K562 (cell line): Measurements from ENCODE around the gene POLD2. TPM values are rescaled to one million over a fixed set of nuclear protein-coding genes. Genes with fewer than 3 reads are reported as not detected.

Source experiments
- microRNA-seq: library from miRNA; unstranded; fragments of <30 nt; microRNA quantifications from one replicate; pipeline ENCODE4, GENCODE V29; 2018; ENCODE audit warnings: borderline microRNAs expressed
- polyA plus RNA-seq, 8 experiments: library from polyadenylated mRNA; depleted of rRNA in 4 of 8; stranded (reverse) in 5 of 8; unstranded in 3 of 8; fragments of >200 nt; fragmentation: Nextera tagmentation in 2 of 8; fragmentation: Illumina TruSeq in 1 of 8; extraction: Ambion mirVana in 2 of 8; extraction: Trizol in 1 of 8; gene quantifications; 2 replicates each; pipeline versions ENCODE4 v1.2.1 to v1.2.3, GENCODE V29; 2011 to 2014; ENCODE audit warnings: inconsistent platforms in 1 of 8, missing spikeins in 1 of 8
- small RNA-seq: library from RNA; depleted of rRNA; stranded (forward); fragments of <200 nt; gene quantifications from one replicate; pipeline ENCODE3, GENCODE V24; 2014
- total RNA-seq, 7 experiments: library from RNA; depleted of rRNA in 6 of 7; stranded (reverse); fragments of >200 nt in 6 of 7; fragmentation: Illumina TruSeq in 2 of 7; extraction: Trizol in 2 of 7; gene quantifications; 2 replicates each; pipeline versions ENCODE4 v1.2.1 to v1.2.3, GENCODE V29; 2011 to 2021; ENCODE audit warnings: low replicate concordance in 1 of 7

Gene POLD2
- total and polyA plus RNA-seq, 9 of the 15 experiments (the other 6 are each of a cell fraction or from before 2014, with no cell fraction given) = 29.7 to 259 (median 225) TPM

Small RNAs within 50 kb of the gene (microRNA-seq; reads per million reads assigned to microRNA genes)
- not detected for gene MIR6838

Small RNAs within 50 kb of the gene (small RNA-seq; reads per million reads assigned to genes)
- not detected for gene RNA5SP230

Other genes starting within 250 kb of the POLD2 start
Only the 7 nearest of the 11 such genes appear.
- 61.5 and 65.1 TPM in 2 replicates for gene DBNL, start 78.8 kb downstream of the POLD2 start, total RNA-seq (2014; rRNA removed)
- gene DBNL, start 78.8 kb downstream of the POLD2 start, total RNA-seq (2014; rRNA removed; fragmentation: Illumina TruSeq; extraction: Trizol) = 17.5 and 21.2 TPM in 2 replicates
- gene DBNL, start 78.8 kb downstream of the POLD2 start, total RNA-seq (2015; rRNA removed; fragmentation: Illumina TruSeq; extraction: Trizol) = 36.9 and 38.9 TPM in 2 replicates
- 51.5 and 57.7 TPM in 2 replicates for gene DBNL, start 78.8 kb downstream of the POLD2 start, total RNA-seq (2021)
- gene DBNL, start 78.8 kb downstream of the POLD2 start, polyA plus RNA-seq (2011; rRNA removed) = 32.4 and 35.0 TPM in 2 replicates
- 52.1 and 58.2 TPM in 2 replicates for gene DBNL, start 78.8 kb downstream of the POLD2 start, polyA plus RNA-seq (2014; fragmentation: Illumina TruSeq; extraction: Trizol)
- gene DBNL, start 78.8 kb downstream of the POLD2 start, polyA plus RNA-seq (2014; fragmentation: Nextera tagmentation; extraction: Ambion mirVana) = 1 to 10 TPM; 1.9 to 3.7 TPM
- gene DBNL, start 78.8 kb downstream of the POLD2 start, polyA plus RNA-seq (2014; rRNA removed) = 47.6 and 53.0 TPM in 2 replicates
- not detected in 2 replicates for gene PGAM2, start 58.0 kb downstream of the POLD2 start, total RNA-seq (2014; rRNA removed)
- gene PGAM2, start 58.0 kb downstream of the POLD2 start, total RNA-seq (2014; rRNA removed; fragmentation: Illumina TruSeq; extraction: Trizol) = not detected in 2 replicates
- gene PGAM2, start 58.0 kb downstream of the POLD2 start, total RNA-seq (2015; rRNA removed; fragmentation: Illumina TruSeq; extraction: Trizol) = not detected in 2 replicates
- not detected in 2 replicates for gene PGAM2, start 58.0 kb downstream of the POLD2 start, total RNA-seq (2021)
- gene PGAM2, start 58.0 kb downstream of the POLD2 start, polyA plus RNA-seq (2011; rRNA removed) = not detected in 2 replicates
- gene PGAM2, start 58.0 kb downstream of the POLD2 start, polyA plus RNA-seq (2014; fragmentation: Illumina TruSeq; extraction: Trizol) = not detected in 2 replicates
- not detected for gene PGAM2, start 58.0 kb downstream of the POLD2 start, polyA plus RNA-seq (2014; fragmentation: Nextera tagmentation; extraction: Ambion mirVana)
- not detected in 2 replicates for gene PGAM2, start 58.0 kb downstream of the POLD2 start, polyA plus RNA-seq (2014; rRNA removed)
- 4.1 and 6.5 TPM in 2 replicates for gene POLM, start 41.0 kb downstream of the POLD2 start, total RNA-seq (2014; rRNA removed)
- 1.3 and 1.9 TPM in 2 replicates for gene POLM, start 41.0 kb downstream of the POLD2 start, total RNA-seq (2014; rRNA removed; fragmentation: Illumina TruSeq; extraction: Trizol)
- 4.2 and 4.8 TPM in 2 replicates for gene POLM, start 41.0 kb downstream of the POLD2 start, total RNA-seq (2015; rRNA removed; fragmentation: Illumina TruSeq; extraction: Trizol)
- gene POLM, start 41.0 kb downstream of the POLD2 start, total RNA-seq (2021) = 8.6 and 9.9 TPM in 2 replicates
- 4.1 and 5.7 TPM in 2 replicates for gene POLM, start 41.0 kb downstream of the POLD2 start, polyA plus RNA-seq (2011; rRNA removed)
- gene POLM, start 41.0 kb downstream of the POLD2 start, polyA plus RNA-seq (2014; fragmentation: Illumina TruSeq; extraction: Trizol) = 3.6 and 4.1 TPM in 2 replicates
- under 1 TPM; 0.51 to 0.70 TPM for gene POLM, start 41.0 kb downstream of the POLD2 start, polyA plus RNA-seq (2014; fragmentation: Nextera tagmentation; extraction: Ambion mirVana)
- 5.2 and 5.9 TPM in 2 replicates for gene POLM, start 41.0 kb downstream of the POLD2 start, polyA plus RNA-seq (2014; rRNA removed)
- gene AEBP1, start 19.2 kb downstream of the POLD2 start, total RNA-seq (2014; rRNA removed) = 0.53 TPM in 1 of 2 replicates, not detected in the other
- 0.15 TPM in 1 of 2 replicates, not detected in the other for gene AEBP1, start 19.2 kb downstream of the POLD2 start, total RNA-seq (2014; rRNA removed; fragmentation: Illumina TruSeq; extraction: Trizol)
- gene AEBP1, start 19.2 kb downstream of the POLD2 start, total RNA-seq (2015; rRNA removed; fragmentation: Illumina TruSeq; extraction: Trizol) = 0.36 TPM in 1 of 2 replicates, not detected in the other
- 0.78 and 0.87 TPM in 2 replicates for gene AEBP1, start 19.2 kb downstream of the POLD2 start, total RNA-seq (2021)
- gene AEBP1, start 19.2 kb downstream of the POLD2 start, polyA plus RNA-seq (2011; rRNA removed) = 0.43 and 1.1 TPM in 2 replicates
- 0.30 and 0.69 TPM in 2 replicates for gene AEBP1, start 19.2 kb downstream of the POLD2 start, polyA plus RNA-seq (2014; fragmentation: Illumina TruSeq; extraction: Trizol)
- under 1 TPM in 1 of 2 experiments, not detected in 1; 0.04 TPM for gene AEBP1, start 19.2 kb downstream of the POLD2 start, polyA plus RNA-seq (2014; fragmentation: Nextera tagmentation; extraction: Ambion mirVana)
- gene AEBP1, start 19.2 kb downstream of the POLD2 start, polyA plus RNA-seq (2014; rRNA removed) = 0.03 TPM in 1 of 2 replicates, not detected in the other
- not detected in 2 replicates for gene MYL7, start 17.8 kb upstream of the POLD2 start, total RNA-seq (2014; rRNA removed)
- gene MYL7, start 17.8 kb upstream of the POLD2 start, total RNA-seq (2014; rRNA removed; fragmentation: Illumina TruSeq; extraction: Trizol) = not detected in 2 replicates
- gene MYL7, start 17.8 kb upstream of the POLD2 start, total RNA-seq (2015; rRNA removed; fragmentation: Illumina TruSeq; extraction: Trizol) = not detected in 2 replicates
- gene MYL7, start 17.8 kb upstream of the POLD2 start, total RNA-seq (2021) = not detected in 2 replicates
- gene MYL7, start 17.8 kb upstream of the POLD2 start, polyA plus RNA-seq (2011; rRNA removed) = not detected in 2 replicates
- gene MYL7, start 17.8 kb upstream of the POLD2 start, polyA plus RNA-seq (2014; fragmentation: Illumina TruSeq; extraction: Trizol) = not detected in 2 replicates
- not detected for gene MYL7, start 17.8 kb upstream of the POLD2 start, polyA plus RNA-seq (2014; fragmentation: Nextera tagmentation; extraction: Ambion mirVana)
- gene MYL7, start 17.8 kb upstream of the POLD2 start, polyA plus RNA-seq (2014; rRNA removed) = not detected in 2 replicates
- 0.14 and 0.16 TPM in 2 replicates for gene GCK, start 65.9 kb upstream of the POLD2 start, total RNA-seq (2014; rRNA removed)
- 0.18 TPM in 1 of 2 replicates, not detected in the other for gene GCK, start 65.9 kb upstream of the POLD2 start, total RNA-seq (2014; rRNA removed; fragmentation: Illumina TruSeq; extraction: Trizol)
- 0.11 TPM in 1 of 2 replicates, not detected in the other for gene GCK, start 65.9 kb upstream of the POLD2 start, total RNA-seq (2015; rRNA removed; fragmentation: Illumina TruSeq; extraction: Trizol)
- gene GCK, start 65.9 kb upstream of the POLD2 start, total RNA-seq (2021) = 0.11 and 0.22 TPM in 2 replicates
- not detected in 2 replicates for gene GCK, start 65.9 kb upstream of the POLD2 start, polyA plus RNA-seq (2011; rRNA removed)
- not detected in 2 replicates for gene GCK, start 65.9 kb upstream of the POLD2 start, polyA plus RNA-seq (2014; fragmentation: Illumina TruSeq; extraction: Trizol)
- gene GCK, start 65.9 kb upstream of the POLD2 start, polyA plus RNA-seq (2014; fragmentation: Nextera tagmentation; extraction: Ambion mirVana) = under 1 TPM; 0.25 to 0.55 TPM
- 0.13 and 0.35 TPM in 2 replicates for gene GCK, start 65.9 kb upstream of the POLD2 start, polyA plus RNA-seq (2014; rRNA removed)
- 82.0 and 96.9 TPM in 2 replicates for gene YKT6, start 77.4 kb upstream of the POLD2 start, total RNA-seq (2014; rRNA removed)
- 52.0 and 57.7 TPM in 2 replicates for gene YKT6, start 77.4 kb upstream of the POLD2 start, total RNA-seq (2014; rRNA removed; fragmentation: Illumina TruSeq; extraction: Trizol)
- gene YKT6, start 77.4 kb upstream of the POLD2 start, total RNA-seq (2015; rRNA removed; fragmentation: Illumina TruSeq; extraction: Trizol) = 56.9 and 59.5 TPM in 2 replicates
- gene YKT6, start 77.4 kb upstream of the POLD2 start, total RNA-seq (2021) = 73.2 and 80.6 TPM in 2 replicates
- 90.6 and 96.8 TPM in 2 replicates for gene YKT6, start 77.4 kb upstream of the POLD2 start, polyA plus RNA-seq (2011; rRNA removed)
- 73.0 and 80.6 TPM in 2 replicates for gene YKT6, start 77.4 kb upstream of the POLD2 start, polyA plus RNA-seq (2014; fragmentation: Illumina TruSeq; extraction: Trizol)
- 1 to 10 TPM; 1.6 to 2.8 TPM for gene YKT6, start 77.4 kb upstream of the POLD2 start, polyA plus RNA-seq (2014; fragmentation: Nextera tagmentation; extraction: Ambion mirVana)
- 75.1 and 96.5 TPM in 2 replicates for gene YKT6, start 77.4 kb upstream of the POLD2 start, polyA plus RNA-seq (2014; rRNA removed)